Stimulated activated CD8-positive, alpha-beta memory T cell treated with anti-CD3 and anti-CD28 coated beads, Interleukin-15, amount 100 ng/mL, for 1 hour (primary cell): Measurements from ENCODE around the gene C2CD4C.
"Not testable (repeated sequence)": the region's sequence is repeated elsewhere in the genome, so short reads cannot be mapped to it uniquely, and the experiment has no call there.

Experiments used
- DNase-seq: peaks from one replicate; pipeline ENCODE4 v3.0.0-alpha.2; 2020; ENCODE audit warnings: low read depth

Gene C2CD4C

DNA sequence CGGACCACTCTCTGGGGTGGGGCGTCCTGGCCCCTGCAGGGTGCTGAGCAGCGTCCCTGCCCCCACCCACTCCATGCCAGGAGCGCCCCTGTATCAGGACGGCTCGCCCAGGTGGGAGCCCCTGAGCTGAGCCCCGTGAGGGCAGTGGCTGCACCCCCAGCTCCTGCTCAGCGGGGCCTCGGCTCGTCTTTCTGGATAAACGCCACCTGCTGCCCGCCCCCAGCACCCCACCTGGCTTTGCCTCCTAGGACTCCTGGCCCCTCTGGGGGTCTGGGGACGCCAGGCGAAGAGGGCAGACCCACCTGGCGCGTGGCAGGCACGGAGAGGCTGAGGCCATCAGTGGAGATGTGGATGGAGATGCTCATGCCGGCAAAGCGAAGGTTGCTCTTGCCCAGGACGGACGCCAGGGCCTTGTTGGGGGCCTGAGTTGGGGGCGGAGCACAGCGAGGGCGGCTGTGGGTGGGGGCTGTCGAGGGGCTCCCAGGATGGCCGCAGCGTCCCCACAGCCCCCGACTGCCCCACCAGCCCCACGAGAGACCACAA, 29.5 kb upstream of the C2CD4C start:
- no peak for DNase-seq

DNA sequence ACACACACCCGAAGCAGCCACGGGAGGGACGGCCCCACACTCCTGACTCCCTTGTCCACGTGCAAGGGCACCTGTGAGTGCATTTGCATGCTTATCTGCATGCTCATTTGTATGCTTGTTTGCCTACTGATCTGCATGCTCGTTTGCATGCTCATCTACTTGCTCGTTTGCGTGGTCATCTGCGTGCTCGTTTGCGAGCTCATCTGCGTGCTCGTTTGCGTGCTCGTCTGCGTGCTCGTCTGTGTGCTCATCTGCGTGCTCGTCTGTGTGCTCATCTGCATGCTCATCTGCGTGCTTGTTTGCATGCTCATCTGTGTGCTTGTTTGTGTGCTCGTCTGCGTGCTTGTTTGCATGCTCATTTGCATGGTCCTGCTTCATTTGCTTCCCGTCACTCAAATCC, 28.1 kb upstream of the C2CD4C start:
- no peak for DNase-seq

DNA sequence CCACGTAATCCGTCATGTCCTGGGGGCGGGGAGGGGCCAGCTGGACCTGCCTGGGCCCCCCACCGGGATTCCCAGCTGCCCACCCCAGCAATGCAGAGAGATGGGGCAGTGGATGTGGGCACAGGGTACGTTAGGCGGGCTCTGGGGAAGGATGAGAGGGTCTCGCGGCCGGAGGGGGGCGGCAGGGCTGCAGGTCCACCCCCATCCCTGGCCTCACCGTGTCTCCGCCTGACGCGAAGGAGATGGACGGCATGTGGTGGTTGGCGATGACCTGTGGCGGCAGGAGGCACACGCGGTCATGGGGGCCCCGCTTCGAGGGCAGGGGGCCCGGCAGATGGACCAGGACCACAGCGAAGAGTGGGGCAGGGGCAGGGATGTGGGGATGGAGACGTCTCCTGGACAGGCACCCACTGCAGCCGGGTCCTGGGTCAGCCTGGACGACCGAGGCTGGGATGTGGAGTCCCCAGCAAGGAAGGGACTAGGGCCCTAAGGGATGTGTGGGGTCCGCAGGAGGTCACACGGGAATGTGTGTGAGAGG, 27.5 kb upstream of the C2CD4C start:
- DNase-seq: no peak

DNA sequence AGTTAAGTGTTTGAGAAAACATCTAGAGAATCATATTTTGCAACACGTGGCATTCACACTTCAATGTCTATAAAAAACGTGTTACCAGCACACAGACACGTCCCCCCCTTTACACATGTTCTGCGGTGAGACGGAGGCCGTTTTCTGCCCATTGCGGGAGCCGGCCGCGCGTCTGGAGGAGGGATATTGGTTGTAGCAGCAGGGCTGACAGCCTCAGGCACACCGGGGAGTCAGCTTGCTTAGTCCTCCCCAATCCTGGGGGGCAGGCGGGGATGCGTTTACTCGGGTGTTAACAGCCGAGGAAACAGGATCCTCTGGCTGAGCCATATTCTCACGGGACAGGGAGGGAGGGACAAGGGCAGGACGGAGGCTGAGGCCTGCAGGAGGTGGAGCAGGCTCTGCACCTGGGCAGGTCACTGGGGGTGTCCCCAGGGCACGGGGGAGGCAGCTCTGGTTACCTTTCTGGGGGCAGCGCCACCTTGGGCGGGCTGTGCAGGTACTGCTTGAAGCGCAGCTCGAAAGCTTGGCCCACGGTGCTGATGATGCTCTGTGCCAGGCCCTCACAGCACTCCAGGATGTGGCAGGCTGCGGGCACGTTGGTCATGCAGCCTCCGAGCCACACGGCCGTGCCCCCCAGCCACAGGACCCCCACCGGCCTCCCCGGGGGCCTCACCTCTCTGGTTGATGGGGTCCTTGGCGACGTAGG, 26.9 kb upstream of the C2CD4C start:
- no peak for DNase-seq

GRCh38 chr19:435056-435706, 26.2 kb upstream of the C2CD4C start:
- DNase-seq: no peak

DNA sequence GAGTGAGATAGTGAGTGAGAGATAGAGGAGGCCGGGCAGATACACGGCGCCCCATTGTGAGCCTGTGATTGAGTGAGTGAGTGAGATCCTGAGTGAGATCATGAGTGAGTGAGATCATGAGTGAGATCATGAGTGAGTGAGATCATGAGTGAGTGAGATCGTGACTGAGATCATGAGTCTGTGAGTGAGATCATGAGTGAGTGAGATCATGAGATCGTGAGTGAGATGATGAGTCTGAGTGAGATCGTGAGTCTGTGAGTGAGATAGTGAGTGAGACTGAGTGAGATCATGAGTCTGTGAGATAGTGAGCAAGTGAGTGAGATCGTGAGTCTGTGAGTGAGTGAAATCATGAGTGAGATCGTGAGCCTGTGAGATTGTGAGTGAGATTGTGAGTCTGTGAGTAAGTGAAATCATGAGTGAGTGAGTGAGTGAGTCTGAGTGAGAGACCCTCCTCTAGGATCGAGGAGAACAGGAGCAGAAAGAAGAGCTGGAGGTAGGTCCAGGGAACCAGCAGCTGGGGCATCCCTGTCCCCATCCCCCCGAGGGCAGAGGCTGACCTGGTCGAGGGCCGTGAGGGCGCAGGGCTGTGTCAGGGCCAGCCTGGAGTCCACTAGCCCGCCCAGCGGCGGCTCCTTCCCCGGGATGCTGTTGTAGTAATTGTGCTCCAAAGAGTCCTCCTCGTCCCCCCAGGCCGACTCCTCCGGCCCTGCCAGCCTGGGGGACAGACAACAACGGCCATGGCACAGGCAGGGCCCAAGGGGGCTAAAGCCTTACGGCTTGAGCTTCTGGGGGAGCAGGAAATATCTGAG, 25.4 kb upstream of the C2CD4C start:
- DNase-seq: no peak

DNA sequence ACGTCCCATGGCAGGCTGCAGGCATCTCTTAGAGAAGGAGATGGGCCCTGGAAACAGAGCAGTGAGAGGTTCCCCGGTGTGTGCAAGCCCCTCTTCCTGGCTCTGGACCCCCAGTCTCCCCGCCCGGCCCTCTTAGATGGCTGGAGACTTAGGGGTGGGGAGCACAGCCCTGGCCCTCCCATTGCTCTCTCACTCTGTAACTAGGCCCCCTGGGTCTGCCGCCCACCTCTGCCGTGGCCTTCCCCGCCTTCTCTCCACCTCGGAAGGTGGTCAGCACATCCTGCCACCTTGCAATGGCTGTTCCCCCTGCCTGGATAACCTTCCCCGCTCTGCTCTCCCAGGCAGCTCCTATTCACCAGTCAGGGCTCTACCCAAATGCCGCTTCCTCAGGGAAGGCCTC, 21.8 kb upstream of the C2CD4C start:
- DNase-seq: no peak

DNA sequence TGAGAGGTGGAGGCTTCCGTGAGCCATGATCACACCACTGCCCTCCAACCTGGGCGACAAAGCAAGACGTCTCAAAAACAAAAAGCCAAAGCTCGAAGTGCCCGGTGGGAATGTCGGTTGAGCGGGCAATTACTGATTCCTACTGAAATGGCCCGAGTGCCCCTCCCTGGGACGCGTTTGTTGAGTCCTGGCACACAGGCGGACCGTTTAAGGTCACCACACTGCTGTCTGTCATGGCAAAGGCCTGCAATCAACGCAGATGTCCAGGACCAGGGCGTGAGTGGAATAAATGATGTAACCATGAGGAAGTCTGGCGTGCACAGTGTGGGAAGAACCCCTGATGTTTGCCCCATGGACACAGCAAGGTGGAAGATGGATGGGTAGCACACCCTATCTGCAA, 19.2 kb upstream of the C2CD4C start:
- DNase-seq: no peak

- DNase-seq: not testable (repeated sequence)
Measured at GRCh38 chr19:427675-428074, 18.7 kb upstream of the C2CD4C start.

DNA sequence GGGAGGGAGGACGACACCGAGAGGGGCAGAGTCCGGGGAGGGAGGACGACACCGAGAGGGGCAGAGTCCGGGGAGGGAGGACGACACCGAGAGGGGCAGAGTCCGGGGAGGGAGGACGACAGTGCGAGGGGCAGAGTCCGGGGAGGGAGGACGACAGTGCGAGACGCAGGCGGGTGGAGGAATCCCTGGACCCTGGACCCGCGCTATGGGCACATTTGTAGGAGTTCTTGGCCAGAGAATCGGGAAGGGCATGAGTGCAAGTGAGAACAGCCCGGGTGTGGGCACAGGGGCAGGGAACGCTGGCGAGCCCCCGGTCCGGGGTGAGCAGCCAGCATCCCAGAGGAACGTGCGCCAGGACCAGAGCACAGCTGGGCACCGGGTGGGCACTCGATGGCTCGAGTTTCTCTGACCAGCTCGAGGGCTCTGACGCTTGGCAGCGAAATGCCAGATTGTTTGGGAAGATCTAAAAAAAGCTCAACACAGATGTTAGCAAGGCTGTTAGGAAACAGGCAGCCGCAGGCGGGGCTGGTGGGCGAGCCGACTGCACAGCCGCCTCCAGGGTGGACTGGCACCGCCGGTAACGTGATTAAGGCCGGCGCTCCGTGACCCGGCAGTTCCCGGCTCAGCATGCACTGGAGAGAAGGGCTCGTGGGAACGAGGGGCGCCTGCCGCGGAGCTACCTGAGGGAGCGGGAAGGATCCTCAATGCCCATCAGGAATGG, 17.9 kb upstream of the C2CD4C start:
- no peak for DNase-seq

- no peak for DNase-seq
Measured at GRCh38 chr19:425056-425455, 16.1 kb upstream of the C2CD4C start.

DNA sequence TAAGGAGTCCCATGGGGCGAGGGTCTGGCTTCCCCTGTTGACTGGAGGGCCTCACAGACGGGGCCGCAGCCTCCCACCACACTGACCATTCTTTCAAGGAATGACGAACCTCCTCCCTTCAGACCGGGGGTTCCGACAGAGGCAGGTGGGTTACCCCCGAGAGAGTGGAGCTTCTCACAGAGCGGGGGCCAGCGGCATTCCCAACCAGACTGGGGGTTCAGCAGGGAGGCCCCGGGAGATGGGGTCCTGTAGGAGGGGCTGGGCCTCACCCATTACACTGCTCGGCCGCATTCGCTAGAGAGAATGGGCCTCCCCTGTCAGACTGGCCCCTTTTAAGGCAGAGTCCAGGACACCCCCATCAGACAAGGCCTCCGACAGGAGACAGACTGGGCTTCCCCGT, 15.6 kb upstream of the C2CD4C start:
- no peak for DNase-seq

- no peak for DNase-seq
Measured at GRCh38 chr19:423691-424466, 14.9 kb upstream of the C2CD4C start.

- DNase-seq: not testable (repeated sequence)
Measured at GRCh38 chr19:422917-423226, 13.9 kb upstream of the C2CD4C start.

DNA sequence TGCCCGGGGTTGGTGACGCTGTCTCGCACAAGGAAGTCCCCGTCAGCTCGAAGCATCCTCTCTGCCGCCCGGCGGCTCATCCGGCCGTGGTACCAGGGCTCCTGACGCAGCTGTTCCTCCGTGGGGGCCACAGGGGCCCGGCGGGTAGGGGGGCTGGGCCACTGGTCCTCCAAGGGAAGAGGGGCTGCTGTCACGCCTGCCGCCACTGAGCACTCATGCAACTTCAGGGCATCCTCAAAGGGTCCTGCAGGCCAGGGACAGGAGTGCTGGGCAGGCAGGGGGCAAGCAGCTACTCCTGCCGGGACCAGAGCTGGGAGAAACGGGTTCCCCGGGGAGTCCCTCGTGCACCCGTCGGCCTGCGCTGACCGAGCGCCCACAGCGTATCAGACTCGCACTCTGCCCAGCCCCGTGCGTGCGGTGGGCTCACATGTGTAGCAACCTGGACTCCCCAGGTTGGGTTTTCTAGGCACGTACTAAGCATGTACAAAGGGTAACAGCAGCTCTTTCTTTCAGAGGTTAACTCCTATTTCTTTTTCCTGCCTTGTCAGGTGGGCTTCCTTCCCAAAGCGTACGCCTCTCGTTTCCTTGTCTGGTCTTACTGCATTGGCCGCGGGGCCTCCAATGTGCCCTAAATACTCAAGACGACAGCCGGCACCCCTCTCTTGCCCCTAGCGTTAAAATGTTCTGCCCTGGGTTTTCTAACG, 13.4 kb upstream of the C2CD4C start:
- DNase-seq: no peak

- no peak for DNase-seq
Measured at GRCh38 chr19:419721-420515, 11.0 kb upstream of the C2CD4C start.

GRCh38 chr19:418761-419671, 10.1 kb upstream of the C2CD4C start:
- DNase-seq: no peak

- no peak for DNase-seq
Measured at GRCh38 chr19:416416-416815, 7.5 kb upstream of the C2CD4C start.

- no peak for DNase-seq
Measured at GRCh38 chr19:415292-415691, 6.3 kb upstream of the C2CD4C start.
